ENCODE data around the gene TNFRSF13B.
"Not testable (repeated sequence)": the region's sequence is repeated elsewhere in the genome, so short reads cannot be mapped to it uniquely, and the experiment has no call there.

The TNFRSF13B gene

DNA sequence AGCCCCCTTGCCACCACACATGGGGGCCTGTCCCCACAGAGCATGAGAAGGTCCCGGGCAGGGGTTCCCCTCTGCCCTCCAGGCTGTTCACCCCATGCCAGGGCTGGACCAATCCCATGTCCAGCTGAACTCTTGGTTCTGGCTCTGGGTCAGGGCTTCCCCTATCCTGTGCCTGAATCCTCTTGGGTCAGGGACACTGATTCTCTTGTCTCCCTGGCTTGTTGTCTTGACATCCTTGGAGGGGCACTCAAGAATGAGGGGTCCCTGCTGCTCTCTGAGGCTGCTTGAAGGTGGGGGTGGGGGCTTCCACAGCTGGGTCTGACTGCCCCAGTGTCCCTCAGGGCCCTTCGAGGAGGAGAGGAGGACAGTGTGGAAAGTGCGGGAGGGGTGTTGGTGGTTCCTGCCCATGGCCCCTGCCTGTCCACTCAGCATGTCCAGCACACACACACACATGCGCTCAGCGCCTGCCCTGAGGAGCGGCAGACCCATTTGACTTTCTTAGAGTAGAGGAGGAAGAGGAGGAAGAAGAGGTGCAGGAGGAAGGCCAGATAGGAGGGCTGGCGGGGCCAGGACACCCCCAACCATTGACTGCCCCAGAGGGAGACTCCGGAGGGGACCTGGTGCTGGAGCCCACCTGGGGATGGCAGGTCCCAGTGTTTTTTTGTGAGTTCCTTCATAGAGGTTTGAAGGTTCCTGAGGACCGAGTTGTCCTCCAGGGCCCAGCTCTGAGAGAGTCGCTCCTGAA is 47.0 kb downstream of the TNFRSF13B start:
- DNase-seq, result no peak

DNA sequence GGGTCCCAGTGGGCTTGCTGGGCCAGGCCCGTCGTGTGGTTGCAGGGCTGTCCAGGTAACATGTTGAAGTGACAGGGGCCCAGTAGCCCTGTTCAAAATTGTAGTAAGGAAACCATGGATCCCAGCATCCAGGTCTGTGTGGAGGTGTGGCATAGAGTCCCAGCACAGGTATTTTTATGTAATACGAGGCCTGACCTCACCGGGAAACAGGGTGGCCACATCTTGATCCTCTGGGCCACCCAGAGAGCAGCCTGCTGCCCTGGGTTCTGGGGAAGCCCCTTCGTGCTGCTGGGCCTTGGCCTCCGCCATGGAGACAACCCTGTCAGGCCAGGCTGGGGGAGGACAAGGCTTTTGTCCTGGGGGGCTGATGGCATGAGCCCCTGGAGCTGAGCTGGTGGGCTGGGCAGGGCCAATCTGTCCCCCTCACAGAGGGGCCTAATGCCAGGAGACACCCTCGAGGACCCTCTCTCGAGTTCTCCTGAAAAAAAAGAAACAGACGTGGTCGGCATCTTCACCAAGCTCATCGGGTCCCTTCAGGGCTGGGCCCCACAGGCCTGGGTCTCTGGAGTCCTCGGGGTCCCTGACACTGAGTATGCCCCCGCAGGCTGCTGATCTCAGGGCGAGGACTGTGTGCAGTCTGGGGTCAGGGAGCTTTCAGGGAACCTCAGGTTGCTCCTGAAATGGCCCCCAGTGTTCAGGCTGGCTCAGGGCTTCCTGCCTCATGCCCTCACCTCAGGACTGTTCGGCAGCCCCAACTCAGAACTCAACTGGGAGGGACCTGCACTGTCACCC is 47.8 kb downstream of the TNFRSF13B start:
- no peak for DNase-seq

DNA sequence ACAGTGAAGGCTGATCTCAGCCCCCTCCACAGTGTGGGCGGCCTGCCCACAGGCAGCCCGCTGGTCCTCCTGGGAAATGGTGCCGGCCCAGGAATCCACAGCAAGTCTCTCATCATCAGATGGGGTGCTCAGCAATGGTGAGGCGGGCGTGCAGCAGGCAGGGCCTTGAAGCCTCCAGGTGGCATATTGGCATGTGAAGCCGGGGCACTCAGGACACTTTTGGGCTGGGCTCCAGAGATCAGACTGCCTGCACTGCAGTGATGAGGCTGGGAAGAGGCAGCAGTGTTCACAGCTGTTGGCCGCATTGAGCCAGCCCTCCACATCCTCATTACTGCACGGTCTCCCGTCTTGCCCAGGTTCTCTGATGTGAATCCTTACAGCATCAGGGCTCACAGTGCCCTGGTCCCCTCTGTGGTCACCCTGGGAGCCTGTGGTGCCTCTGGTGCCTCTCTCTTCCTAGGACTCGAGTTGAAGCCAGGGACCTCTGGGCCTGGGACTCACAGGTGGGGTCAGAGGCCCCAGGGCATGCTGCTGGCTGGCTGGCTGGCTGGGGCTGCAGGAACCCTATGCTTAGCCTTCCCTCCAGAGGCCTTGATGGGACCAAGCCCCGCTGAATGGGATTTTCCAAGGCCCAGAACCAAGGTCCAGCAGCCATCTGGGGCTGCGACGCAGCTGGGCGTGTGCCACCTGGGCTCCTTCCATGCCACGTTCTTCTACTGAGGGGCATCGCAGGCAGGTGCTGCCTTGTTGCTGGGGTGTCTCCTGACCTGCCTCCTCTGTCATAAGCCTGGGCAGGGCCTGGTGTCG is 48.6 kb downstream of the TNFRSF13B start:
- no peak for DNase-seq

DNA sequence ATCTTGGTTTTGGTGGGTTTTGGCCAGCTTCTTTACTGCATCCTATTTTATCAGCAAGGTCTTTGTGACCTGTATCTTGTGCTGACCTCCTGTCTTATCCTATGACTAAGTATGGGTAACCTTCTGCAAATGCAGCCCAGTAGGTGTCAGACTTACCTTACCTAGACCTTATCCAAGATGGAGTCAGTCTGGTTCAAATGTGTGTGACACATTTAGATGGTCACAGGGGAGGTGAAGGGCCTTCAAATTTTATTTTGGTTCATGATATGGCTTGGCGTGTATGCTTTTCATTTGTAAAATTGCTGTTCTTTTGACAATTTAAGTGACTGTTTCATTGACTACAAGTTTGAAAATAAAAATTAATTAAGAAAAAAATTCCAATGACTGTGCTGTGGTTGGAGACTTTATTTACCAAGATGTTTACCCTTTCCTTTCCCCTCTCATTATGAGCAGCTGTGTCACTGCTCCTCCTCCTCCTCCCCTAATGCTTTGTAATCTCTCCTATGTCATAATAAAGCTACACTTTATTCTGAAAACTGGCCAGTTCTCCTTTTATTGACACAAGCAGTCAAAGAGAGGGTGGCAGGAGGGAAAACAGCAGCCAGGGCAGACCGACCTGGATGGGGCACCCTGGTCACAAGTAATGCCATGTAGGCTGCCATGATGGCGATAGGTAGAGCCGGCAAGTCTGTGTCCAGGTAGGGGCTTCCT is 49.4 kb downstream of the TNFRSF13B start:
- DNase-seq, result no peak

DNA sequence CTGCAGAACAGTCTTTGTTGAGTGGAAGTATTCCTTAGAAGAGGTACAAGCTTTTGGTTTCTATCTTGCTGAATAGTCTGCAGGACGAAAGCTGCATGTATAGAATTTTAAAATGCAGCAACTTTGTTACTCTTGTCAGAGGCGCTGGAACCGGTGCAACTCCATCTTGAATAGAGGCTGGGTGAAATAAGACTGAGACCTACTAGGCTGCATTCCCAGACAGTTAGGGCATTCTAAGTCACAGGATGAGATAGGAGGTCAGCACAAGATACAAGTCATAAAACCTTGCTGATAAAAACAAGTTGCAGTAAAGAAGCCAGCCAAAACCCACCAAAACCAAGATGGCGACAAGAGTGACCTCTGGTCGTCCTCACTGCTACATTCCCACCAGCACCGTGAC is 50.5 kb downstream of the TNFRSF13B start:
- DNase-seq, result not testable (repeated sequence)

DNA sequence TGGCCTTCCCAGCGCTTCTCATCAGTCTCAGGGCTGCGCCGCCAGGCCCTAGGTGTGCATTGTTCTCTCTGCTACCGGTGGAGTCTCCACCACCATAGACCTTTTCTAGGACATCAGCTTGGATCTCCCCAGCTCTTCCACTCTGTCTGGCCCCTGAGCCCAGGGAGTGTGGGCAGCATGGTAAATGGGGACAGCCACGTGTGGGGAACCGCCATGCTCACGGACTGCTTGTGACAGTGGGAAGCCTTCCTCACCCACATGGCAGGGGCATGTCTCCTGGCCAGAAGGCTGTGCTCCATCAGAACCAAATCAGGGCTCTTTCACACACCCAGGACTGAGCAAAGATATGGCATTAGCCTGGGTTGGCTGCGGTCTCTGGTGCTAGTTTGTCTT is 51.3 kb downstream of the TNFRSF13B start:
- DNase-seq, result no peak

DNA sequence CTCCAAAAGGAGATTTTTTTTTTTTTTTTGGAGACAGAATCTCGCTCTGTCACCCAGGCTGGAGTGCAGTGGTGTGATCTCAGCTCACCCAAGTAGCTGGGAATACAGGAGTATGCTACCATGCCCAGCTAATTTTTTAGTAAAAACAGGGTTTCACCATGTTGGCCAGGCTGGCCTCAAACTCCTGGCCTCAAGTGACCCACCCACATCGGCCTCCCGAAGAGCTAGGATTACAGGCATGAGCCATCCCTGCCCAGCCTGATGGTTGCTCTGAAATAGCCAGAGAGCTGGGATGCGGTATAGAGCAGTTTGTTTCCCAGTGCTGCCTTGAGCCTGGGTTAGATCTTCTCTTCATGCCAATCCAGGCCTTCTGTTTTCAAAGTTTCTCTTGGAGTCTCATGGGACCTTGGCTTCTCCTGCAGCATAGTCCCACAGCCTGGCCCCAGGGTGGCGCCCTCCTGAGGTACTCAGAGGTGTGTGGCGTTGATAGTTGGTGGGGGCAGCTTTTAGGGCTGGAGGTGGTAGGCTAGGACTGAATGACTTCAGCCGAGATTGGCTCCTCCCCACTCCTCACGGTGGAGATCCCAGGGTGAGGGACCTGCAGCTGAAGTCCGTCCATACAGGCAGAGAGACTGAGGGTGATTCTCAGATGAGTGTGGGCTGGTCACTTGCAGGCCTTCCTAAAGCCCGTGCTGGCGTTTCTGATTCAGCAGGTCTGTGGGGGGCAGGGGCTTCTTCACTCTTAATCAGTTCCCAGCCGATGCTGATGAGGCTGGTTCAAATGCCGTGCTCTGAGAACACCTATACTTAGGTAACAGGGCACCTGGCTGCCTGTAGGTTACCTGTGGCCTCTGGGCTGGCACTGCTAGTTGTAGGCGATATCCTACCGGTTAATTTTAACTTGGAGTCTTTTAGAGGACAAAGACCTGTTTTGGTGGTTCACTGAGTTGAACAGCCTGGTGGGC is 52.0 kb downstream of the TNFRSF13B start:
- no peak for DNase-seq

DNA sequence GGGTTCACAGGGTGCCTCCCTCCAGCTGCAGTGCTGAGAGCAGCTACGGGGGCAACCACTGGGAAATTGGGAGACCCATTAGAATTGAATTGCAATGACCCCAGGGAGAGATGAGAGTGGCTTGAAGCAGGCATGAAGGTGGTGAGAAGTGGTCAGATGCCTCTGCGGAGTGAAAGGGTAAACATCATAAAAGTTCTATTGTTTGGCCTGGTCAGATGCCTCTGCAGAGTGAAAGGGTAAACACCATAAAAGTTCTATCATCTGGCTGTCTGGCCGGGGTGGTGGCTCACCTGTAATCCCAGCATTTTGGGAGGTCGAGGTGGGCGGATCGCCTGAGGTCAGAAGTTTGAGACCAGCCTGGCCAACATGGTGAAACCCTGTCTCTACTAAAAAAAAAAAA is 53.5 kb downstream of the TNFRSF13B start:
- no peak for DNase-seq

DNA sequence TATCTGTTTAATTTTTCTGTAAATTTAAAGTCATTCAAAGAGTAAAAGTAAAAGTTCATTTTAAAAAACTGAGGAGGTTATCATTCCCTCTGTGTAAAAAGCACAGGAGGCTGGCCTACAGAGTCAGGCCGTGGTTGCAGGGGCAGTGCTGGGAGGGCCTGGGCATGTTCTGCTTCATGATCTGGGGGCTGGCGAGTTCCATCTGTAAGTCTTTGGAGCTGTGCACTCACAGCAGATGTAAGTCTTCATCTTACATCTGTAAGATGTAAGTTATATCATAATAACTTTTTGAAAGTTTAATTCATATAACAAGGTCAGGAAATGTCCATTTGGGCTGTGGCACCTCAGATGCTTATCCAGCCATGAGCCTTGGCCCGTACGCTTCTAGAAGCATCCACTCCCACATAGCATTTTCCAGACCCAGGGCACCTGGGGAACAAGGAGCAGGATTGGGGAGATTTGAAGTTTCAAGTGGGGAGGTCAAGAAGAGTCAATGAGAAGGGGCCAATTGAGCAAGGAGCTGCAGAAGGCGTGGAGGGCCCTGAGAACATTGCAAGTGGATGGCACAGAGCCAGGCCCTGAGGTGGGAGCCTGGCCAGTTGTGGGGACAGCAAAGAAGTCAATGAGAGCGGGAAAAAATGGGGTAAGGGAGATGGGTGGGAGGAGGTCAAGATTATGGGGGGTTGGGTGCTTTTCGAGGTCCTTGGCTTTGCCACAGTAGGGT is 54.1 kb downstream of the TNFRSF13B start:
- DNase-seq, result no peak

DNA sequence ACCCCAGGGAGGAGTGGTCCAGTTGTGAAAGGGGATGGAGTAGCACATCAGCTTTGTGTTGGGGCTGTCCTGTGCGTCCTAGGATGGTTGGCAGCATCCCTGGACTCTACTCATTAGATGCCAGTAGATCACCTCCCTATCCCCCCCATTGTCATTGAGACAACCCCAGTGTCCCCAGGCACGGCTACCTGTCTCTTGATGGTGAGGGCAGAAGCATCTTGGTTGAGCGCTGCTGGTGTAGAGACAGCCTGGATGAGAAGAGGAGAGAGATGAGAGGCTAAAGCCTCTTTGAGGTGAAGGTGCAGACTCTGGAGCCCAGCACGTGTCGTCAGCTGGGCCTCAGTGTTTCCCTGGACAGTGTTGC is 55.4 kb downstream of the TNFRSF13B start:
- no peak for DNase-seq

DNA sequence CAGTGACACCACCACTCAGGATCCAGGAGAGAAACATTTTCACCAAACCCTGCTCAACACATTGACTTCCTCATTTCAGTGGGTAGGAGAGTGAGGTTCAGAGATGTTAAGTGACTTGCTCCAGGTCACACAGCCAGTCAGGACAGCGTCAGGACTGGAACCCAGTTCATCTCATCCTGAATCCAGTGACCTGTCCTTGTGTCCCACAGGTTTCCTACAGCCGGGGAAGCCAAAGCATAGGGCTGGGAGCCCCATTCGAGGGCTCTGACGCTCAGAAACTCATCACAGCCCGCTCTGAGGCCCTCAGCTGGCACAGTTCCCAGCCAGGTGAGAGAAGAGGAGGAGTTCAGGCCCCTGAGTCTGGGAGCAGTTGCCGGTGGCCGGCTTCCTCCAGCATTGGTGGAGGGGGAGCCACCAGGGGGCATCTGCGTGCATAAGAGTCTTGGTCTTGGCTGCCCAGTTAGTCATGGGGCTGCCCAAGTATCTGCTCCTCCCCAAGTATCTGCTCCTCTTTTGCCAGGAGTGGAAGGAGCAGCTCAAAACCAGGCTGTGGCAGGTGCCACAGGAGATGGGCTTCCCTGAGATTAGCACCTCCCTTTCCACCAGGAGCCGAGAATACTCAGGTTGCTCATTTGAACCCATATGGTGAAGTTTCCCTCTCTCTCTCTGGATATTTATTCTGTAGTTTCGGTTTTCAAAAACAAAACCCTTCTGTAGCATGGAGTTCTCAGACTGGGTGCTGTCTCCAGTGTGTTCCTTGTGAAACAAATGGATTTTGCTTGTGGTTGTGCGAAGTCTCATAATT is 56.0 kb downstream of the TNFRSF13B start:
- peak; percentile 26 to 61 for DNase-seq

DNA sequence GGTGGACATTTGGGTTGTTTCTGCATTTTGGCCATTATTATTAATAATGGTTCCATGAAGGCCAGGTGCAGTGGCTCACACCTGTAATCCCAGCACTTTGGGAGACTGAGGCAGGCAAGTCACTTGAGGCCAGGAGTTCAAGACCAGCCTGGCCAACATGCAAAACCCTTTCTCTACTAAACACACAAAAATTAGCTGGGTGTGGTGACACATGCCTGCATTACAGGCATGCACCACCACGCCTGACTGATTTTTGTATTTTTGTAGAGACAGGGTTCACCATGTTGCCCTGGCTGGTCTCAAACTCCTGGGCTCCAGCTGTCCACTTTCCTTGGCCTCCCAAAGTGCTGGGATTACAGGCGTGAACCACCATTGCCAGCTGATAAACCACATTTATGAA is 58.5 kb downstream of the TNFRSF13B start:
- DNase-seq, result no peak

DNA sequence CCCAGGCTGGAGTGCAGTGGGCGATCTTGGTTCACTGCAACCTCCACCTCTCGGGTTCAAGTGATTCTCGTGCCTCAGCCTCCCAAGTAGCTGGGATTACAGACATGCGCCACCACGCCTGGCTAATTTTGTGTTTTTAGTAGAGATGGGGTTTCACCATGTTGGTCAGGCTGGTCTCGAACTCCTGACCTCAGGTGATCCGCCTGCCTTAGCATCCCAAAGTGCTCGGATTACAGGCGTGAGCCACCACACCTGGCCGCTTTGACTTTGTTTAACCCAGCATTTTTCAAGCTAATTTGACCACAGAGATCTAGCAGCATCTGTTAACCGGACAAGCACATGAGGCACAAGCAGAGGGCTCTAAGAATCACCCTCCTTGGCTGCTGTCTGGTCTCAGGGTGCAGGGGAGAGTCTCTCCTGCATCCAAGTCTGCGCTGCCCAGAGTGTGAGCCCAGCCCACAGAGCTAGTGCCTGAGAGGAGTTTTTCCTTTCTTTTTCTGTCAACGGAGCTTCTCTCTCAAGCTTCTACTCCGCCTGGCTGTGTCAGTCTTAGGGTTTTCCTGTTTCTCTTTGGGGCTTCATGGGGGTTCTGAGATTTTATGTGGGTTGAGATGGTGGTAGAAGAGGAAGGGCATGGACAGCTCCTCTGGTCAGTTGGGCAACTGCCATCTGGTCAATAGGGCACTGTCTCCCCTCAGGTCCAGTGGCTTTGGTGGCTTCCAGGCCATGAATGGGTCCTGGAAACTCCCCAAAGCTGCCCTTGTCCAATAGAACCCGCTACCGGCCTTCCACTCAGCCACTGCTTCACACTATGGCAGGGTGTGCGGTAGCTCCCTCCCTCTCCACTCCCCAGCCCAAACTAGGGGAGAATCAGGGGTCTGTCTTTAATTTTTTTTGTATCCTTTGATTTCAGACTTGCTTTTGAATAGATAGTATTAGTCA is 59.6 kb downstream of the TNFRSF13B start:
- no peak for DNase-seq

DNA sequence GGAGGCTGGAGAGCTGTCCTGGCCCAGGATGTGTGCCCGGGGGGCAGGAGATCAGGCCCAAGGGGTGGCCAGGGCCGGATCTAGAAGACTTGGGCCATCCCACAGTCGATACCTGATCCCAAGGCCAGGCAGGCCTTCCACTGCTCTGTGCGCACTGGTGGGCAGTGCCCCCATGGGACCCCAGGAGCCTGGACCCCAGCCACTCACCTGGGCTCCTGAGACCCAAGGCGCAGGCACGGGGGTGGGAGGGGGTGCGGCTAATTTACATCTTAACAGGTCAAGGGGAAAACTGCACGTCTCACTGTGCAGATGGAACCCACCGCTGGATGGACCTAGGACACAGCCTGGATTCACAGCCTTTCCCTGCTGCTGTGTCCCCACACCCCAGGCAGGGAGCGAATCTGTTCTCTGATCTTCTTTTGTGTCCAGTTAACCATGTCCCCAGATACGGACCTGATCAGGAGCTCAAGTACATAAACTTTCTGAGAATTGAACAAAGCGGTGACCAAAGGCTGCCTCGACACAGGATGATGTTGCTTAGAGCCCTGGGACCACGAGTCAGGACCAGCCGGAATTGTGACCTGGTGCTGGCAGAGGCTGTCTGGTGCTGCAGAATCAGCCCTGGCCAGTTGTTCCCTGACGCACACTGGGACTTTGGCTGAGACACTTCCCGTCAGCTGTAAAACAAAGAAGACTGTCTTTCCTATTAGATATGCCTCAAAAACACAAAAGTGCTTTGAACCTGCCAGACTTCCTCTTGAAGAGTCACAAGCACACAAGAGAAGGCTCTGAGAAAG is 60.6 kb downstream of the TNFRSF13B start:
- DNase-seq, result peak in 1 of 2 donors; percentile 19

DNA sequence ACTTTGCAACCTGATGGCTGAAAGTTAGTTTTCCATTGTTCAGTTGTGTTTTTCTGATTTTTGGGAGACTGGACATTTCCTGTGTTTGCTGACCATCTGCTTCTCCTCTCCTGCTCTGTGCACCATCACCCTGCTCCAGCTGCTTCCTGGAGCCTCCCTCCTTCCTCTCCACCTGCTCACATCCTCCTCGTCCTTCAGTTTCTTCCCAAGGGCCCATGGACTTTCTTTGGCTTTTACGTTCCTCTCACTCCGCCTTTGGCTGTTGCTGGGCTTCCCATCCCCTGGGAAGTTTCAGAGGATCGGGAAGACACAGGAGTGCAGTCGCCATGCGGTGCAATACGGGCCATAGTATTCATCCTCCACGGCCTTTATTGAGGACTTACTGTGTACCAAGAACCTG is 61.6 kb downstream of the TNFRSF13B start:
- DNase-seq, result peak in 1 of 2 donors; percentile 11

DNA sequence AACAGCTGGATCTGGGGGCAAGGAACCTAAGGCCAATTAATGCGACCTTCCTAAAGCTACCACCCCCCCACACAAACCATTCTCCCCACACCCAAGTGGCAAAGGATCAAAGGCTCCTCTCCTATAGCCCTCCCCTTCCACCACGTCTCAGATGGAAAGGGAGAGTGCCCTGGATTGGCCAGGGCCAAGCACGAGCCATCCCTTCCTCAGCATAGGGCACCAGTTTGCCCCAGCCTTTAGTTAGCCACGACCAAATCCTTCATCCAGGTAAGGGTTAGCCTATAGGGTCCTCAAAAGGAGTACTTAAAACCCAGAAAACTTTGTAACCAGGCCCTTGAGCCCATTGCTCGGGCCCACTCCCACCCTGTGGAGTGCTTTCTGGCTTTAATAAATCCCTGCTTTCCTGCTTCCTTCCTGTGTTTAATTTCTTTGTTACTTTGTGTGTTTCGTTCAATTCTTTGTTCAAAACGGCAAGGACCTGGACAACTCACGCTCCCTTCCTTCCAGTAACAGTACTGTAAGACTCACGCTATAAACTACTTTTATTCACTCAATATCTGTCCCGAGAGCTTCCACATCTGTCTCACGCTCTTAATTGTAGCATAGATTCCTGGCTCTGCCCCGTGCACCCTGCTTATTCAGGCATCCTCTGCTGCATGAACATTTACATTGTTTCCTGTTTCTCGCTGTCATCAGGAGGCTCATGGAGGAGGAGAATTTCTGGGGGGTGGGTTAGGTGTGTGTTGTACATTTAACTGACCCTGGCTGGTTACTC is 62.3 kb downstream of the TNFRSF13B start:
- DNase-seq, result no peak

DNA sequence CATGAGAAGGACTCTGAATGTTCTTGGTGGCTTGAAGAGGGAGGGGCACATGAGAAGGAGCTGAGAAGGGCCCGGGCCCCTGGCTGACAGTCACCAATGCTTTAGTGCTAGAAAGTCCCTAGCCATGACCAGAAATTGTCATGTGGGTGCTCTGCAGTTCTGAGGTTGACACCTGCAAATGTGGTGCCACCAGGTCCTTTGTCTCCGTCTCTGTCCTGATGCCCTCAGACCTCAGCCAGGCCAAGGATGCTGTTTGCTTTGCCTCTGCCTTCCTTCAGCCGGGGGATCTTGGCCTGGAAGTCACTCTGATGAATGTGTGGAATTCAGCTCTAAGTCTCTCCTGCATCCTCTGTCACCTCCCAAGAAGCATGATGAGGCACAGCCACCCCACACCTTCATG is 63.6 kb downstream of the TNFRSF13B start:
- no peak for DNase-seq

Data from stimulated activated CD4-positive, alpha-beta T cell treated with anti-CD3 and anti-CD28 coated beads, Interleukin-2, amount 100 ng/mL, for 24 hours (primary cell).